ENCODE data around the gene REG4. TPM values are rescaled to one million over a fixed set of nuclear protein-coding genes. Genes with fewer than 3 reads are reported as not detected.

The REG4 gene
- polyA plus RNA-seq, 1 of the 3 experiments (the other 2 are of a cell fraction) = not detected

DNA sequence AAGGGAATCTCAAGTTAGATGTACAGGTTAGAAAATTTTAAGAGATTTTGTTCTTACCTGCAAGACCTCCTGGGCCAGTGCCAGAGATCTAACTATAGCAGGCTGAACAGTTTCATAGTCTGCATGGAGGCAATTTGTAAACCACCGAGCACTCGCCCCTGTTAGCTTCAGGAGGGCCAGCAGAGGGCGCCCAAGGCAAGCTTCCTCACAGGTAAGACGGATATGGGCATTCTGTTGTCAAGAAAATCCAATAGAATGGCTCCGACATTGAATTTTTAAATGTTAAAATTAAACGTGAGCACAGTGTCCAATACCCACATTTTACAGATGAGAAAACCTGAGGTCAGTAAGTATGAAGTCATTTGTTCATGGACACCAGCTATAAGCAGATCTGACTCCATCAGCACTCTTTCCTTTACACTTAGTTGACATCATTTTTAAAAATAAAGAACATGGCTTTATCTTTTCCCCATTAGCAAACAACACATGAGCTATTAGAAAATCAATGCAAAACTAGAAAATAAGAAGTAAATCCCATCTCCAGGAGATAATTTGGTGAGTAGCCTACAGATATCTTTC is 2.2 kb downstream of the REG4 start:
- H3K36me3 ChIP-seq (replicated peaks in 1 of 2; ENCODE audit: control insufficient read depth in 1 of 2, insufficient read depth in 2 of 2, low read length in 1 of 2) = no peaks in the 10 kb centered on the region
- POLR2A ChIA-PET = interaction anchor here (0.5 kb wide), 1 partner anchor 84 kb away, joined by 3 read pairs; no protein-coding TSS in a partner anchor
- peaks cover 0 to 2% of the 10 kb centered on the region in 2 experiments; a peak in 1 of 4 replicates for H3K4me1 ChIP-seq (ENCODE audit: control insufficient read depth in 1 of 2, insufficient read depth in 2 of 2, low read depth in 1 of 2, low read length in 1 of 2)
- 3% methylated on average over 6 of the region's 6 CpGs for WGBS (ENCODE audit: low lambda C conversion rate)
- H3K27ac ChIP-seq (ENCODE audit: low read depth in 2 of 2, low read length in 1 of 2) = no peak overlapping the region
- TF ChIP-seq RAD21 (IDR thresholded peaks at IDR 0.05; ENCODE audit: low read length) = peak; percentile 85
- TF ChIP-seq, protein P1, sequence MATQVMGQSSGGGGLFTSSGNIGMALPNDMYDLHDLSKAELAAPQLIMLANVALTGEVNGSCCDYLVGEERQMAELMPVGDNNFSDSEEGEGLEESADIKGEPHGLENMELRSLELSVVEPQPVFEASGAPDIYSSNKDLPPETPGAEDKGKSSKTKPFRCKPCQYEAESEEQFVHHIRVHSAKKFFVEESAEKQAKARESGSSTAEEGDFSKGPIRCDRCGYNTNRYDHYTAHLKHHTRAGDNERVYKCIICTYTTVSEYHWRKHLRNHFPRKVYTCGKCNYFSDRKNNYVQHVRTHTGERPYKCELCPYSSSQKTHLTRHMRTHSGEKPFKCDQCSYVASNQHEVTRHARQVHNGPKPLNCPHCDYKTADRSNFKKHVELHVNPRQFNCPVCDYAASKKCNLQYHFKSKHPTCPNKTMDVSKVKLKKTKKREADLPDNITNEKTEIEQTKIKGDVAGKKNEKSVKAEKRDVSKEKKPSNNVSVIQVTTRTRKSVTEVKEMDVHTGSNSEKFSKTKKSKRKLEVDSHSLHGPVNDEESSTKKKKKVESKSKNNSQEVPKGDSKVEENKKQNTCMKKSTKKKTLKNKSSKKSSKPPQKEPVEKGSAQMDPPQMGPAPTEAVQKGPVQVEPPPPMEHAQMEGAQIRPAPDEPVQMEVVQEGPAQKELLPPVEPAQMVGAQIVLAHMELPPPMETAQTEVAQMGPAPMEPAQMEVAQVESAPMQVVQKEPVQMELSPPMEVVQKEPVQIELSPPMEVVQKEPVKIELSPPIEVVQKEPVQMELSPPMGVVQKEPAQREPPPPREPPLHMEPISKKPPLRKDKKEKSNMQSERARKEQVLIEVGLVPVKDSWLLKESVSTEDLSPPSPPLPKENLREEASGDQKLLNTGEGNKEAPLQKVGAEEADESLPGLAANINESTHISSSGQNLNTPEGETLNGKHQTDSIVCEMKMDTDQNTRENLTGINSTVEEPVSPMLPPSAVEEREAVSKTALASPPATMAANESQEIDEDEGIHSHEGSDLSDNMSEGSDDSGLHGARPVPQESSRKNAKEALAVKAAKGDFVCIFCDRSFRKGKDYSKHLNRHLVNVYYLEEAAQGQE (IDR thresholded peaks at IDR 0.05; ENCODE audit: low read depth, low read length) = no peak
- TF ChIP-seq, protein P2, sequence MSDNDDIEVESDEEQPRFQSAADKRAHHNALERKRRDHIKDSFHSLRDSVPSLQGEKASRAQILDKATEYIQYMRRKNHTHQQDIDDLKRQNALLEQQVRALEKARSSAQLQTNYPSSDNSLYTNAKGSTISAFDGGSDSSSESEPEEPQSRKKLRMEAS (IDR thresholded peaks at IDR 0.05; ENCODE audit: low read depth) = no peak
- TF ChIP-seq, protein P3, sequence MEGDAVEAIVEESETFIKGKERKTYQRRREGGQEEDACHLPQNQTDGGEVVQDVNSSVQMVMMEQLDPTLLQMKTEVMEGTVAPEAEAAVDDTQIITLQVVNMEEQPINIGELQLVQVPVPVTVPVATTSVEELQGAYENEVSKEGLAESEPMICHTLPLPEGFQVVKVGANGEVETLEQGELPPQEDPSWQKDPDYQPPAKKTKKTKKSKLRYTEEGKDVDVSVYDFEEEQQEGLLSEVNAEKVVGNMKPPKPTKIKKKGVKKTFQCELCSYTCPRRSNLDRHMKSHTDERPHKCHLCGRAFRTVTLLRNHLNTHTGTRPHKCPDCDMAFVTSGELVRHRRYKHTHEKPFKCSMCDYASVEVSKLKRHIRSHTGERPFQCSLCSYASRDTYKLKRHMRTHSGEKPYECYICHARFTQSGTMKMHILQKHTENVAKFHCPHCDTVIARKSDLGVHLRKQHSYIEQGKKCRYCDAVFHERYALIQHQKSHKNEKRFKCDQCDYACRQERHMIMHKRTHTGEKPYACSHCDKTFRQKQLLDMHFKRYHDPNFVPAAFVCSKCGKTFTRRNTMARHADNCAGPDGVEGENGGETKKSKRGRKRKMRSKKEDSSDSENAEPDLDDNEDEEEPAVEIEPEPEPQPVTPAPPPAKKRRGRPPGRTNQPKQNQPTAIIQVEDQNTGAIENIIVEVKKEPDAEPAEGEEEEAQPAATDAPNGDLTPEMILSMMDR (IDR thresholded peaks at IDR 0.05) = peak; percentile 97
- no peak for TF ChIP-seq EP300 (IDR thresholded peaks at IDR 0.05; ENCODE audit: borderline replicate concordance in 1 of 2, low read depth in 1 of 2, low read length in 1 of 2)
- TF ChIP-seq RCOR1 (IDR thresholded peaks at IDR 0.05; ENCODE audit: low read length) = 0 out of 2 replicates have a peak, but pooled peaks have one; percentile 27
- no peak for TF ChIP-seq GATA2 (CRISPR knock-in tag; IDR thresholded peaks at IDR 0.05)
- TF ChIP-seq SMC3 (IDR thresholded peaks at IDR 0.05; ENCODE audit: low read depth, low read length) = peak; percentile 76
- TF ChIP-seq JUND (IDR thresholded peaks at IDR 0.05) = no peak
- TF ChIP-seq SIN3A (IDR thresholded peaks at IDR 0.05; ENCODE audit: borderline replicate concordance, low read depth, low read length) = no peak
- TF ChIP-seq, protein P4, sequence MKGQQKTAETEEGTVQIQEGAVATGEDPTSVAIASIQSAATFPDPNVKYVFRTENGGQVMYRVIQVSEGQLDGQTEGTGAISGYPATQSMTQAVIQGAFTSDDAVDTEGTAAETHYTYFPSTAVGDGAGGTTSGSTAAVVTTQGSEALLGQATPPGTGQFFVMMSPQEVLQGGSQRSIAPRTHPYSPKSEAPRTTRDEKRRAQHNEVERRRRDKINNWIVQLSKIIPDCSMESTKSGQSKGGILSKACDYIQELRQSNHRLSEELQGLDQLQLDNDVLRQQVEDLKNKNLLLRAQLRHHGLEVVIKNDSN (IDR thresholded peaks at IDR 0.05; ENCODE audit: borderline replicate concordance, low read depth) = no peak
- CTCF ChIA-PET = interaction anchor here (0.6 to 3.7 kb wide), 34 partner anchors 9 to 200 kb away, joined by 3 to 24 read pairs (median 5); no protein-coding TSS in a partner anchor
- peaks cover 28% of the 10 kb centered on the region for H3K27me3 ChIP-seq (ENCODE audit: insufficient read depth)
- no peaks in the 10 kb centered on the region for H4K20me1 ChIP-seq (ENCODE audit: insufficient read depth)
- no peak overlapping the region for H2AFZ ChIP-seq (ENCODE audit: low read depth)
- H3K4me2 ChIP-seq = no peak overlapping the region
- H3K9me2 ChIP-seq = no peaks in the 10 kb centered on the region
- no peak overlapping the region; a peak in 1 of 4 replicates for H3K4me3 ChIP-seq (ENCODE audit: low read depth in 2 of 2, low read length in 1 of 2)
- peak; percentile 74 for DNase-seq
- no peak overlapping the region for H3K9ac ChIP-seq
- H3K9me3 ChIP-seq = no peaks in the 10 kb centered on the region
- no peaks in the 10 kb centered on the region for H3K79me2 ChIP-seq (ENCODE audit: insufficient read depth)
- no peaks in the 10 kb centered on the region for H3F3A ChIP-seq (replicated peaks; ENCODE audit: insufficient read depth)

Data from SK-N-SH (cell line).